KBM-7 (cell line): ENCODE measurements around the gene IGSF9.
A peak's percentile ranks its signal among the peaks of the same experiment; 100 is the strongest.
"Not testable (repeated sequence)": the region's sequence is repeated elsewhere in the genome, so short reads cannot be mapped to it uniquely, and the experiment has no call there.

ENCODE experiments used
- DNase-seq: peaks from one replicate; pipeline ENCODE4 v3.0.0-alpha.2; 2015
- in situ Hi-C: fragments of 300-500 bp; cut with MboI; formaldehyde crosslinking; loops from 2 replicates; pipeline ENCODE4 v1.14.3; 2020; ENCODE audit warnings: low sequenced_read_pairs, low pct_unique_long_range_greater_than_20kb, mixed read lengths

IGSF9 gene

GRCh38 chr1:159911326-159912070 lies 33.9 kb downstream of the IGSF9 start:
- in situ Hi-C loops: no loop called here
- no peak for DNase-seq

- in situ Hi-C loops: no loop called here
- DNase-seq: no peak
Measured at GRCh38 chr1:159908031-159908940, 37.1 kb downstream of the IGSF9 start.

- no peak for DNase-seq
- in situ Hi-C loops: no loop called here
Measured at GRCh38 chr1:159906960-159907359, 38.5 kb downstream of the IGSF9 start.

GRCh38 chr1:159904036-159904435 lies 41.4 kb downstream of the IGSF9 start:
- in situ Hi-C loops, DNase-seq: not testable (repeated sequence)

- in situ Hi-C loops: no loop called here
- DNase-seq: no peak
Measured at GRCh38 chr1:159902541-159902940, 42.9 kb downstream of the IGSF9 start.

- DNase-seq: no peak
- in situ Hi-C loops: no loop called here
Measured at GRCh38 chr1:159900755-159901360, 44.6 kb downstream of the IGSF9 start.

GRCh38 chr1:159900086-159900680 lies 45.2 kb downstream of the IGSF9 start, which contains the start of gene CFAP45:
CFAP45 (minus strand) TSS chr1:159900165; CDS start chr1:159900098, 67 bp downstream.
- in situ Hi-C loops: no loop called here
- DNase-seq: no peak

GRCh38 chr1:159899634-159900033 lies 45.8 kb downstream of the IGSF9 start:
- in situ Hi-C loops: loop anchor here (10.0 kb wide), 1 partner anchor 105 kb away; no protein-coding TSS in a partner anchor
- not testable (repeated sequence) for DNase-seq

- no peak for DNase-seq
Measured at GRCh38 chr1:159898527-159898926, 46.9 kb downstream of the IGSF9 start.

GRCh38 chr1:159897962-159898361 lies 47.5 kb downstream of the IGSF9 start:
- in situ Hi-C loops: loop anchor here (10.0 kb wide), 1 partner anchor 103 kb away; no protein-coding TSS in a partner anchor
- DNase-seq: no peak

More at GRCh38 chr1:159898527-159898926, 46.9 kb downstream of the IGSF9 start:
- in situ Hi-C loops: loop anchor here (10.0 kb wide), 1 partner anchor 104 kb away; no protein-coding TSS in a partner anchor

- no peak for DNase-seq
- in situ Hi-C loops: loop anchor here (10.0 kb wide), 1 partner anchor 102 kb away; no protein-coding TSS in a partner anchor
Measured at GRCh38 chr1:159896546-159896930, 48.9 kb downstream of the IGSF9 start.

- in situ Hi-C loops: loop anchor here (10.0 kb wide), 1 partner anchor 101 kb away; no protein-coding TSS in a partner anchor
- no peak for DNase-seq
Measured at GRCh38 chr1:159895836-159896545, 49.4 kb downstream of the IGSF9 start.

GRCh38 chr1:159895286-159895685 lies 50.1 kb downstream of the IGSF9 start:
- in situ Hi-C loops: loop anchor here (10.0 kb wide), 1 partner anchor 100 kb away; no protein-coding TSS in a partner anchor

GRCh38 chr1:159892944-159893343 lies 52.5 kb downstream of the IGSF9 start:
- no peak for DNase-seq
- in situ Hi-C loops: loop anchor here (10.0 kb wide), 1 partner anchor 98 kb away; no protein-coding TSS in a partner anchor

More at GRCh38 chr1:159895286-159895685, 50.1 kb downstream of the IGSF9 start:
- no peak for DNase-seq

- in situ Hi-C loops: loop anchor here (10.0 kb wide), 1 partner anchor 97 kb away; no protein-coding TSS in a partner anchor
- DNase-seq: peak; percentile 79
Measured at GRCh38 chr1:159891275-159892157, 53.9 kb downstream of the IGSF9 start.

GRCh38 chr1:159890390-159890789 lies 55.0 kb downstream of the IGSF9 start:
- in situ Hi-C loops: loop anchor here (10.0 kb wide), 1 partner anchor 96 kb away; no protein-coding TSS in a partner anchor
- no peak for DNase-seq

GRCh38 chr1:159889821-159890252 lies 55.6 kb downstream of the IGSF9 start:
- in situ Hi-C loops: loop anchor here (10.0 kb wide), 1 partner anchor 95 kb away; no protein-coding TSS in a partner anchor
- DNase-seq: peak; percentile 80
